CD4-positive, alpha-beta T cell treated with Interleukin-10 for 1 hour (primary cell): Measurements from ENCODE around the gene SMARCD2.
A peak's percentile ranks its signal among the peaks of the same experiment; 100 is the strongest.
"Not testable (repeated sequence)": the region's sequence is repeated elsewhere in the genome, so short reads cannot be mapped to it uniquely, and the experiment has no call there.

Experiments used
- DNase-seq: peaks from one replicate; pipeline ENCODE4 v3.0.0-alpha.2; 2020

Gene SMARCD2

DNA sequence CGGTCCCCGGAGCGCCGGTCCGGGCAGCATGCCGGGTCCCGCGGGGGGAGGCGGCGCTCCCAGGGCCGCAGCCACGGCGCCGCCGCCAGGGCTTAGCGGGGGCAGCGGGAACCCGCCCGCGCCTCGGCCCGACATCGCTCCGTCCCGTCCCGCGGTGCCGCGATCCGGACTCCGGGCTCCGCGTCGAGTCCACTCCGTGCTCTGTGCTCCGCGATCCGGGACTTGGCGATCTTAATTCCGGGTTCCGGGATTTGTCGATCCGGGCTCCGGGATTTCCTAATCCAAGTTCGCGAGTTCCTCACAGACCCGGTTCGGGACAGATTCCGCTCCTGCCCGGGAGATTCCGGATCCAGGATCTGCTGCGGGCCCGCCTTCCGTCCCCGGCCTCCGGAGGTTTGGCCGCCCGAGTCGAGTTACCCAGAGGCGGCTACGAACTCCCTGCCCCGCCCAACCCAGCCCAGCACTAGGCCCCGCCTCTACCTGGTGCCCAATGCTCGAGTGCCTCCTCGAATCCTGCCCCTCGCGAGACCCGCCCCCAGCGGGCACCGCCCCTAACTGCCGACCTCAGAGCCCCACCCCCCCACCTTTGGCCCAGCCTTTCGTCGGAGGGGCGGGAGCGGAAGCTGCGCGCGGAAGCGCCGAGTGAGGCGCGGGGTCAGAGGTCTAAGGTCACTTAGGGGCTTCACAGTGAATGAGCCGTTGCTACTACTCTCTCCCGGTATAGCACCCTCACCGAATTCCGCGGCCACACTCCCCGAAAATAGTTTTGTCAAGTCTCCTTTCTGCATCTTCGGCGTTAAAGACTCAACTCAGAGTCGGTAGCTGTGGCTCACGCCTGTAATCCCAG, at the start of gene SMARCD2:
TSS of gene SMARCD2 (minus strand) at position 146 of the 847 bp plus-strand sequence. CDS start at position 135, 11 bp downstream.
- peak; percentile 99 for DNase-seq

- peak; percentile 41 for DNase-seq
Measured at GRCh38 chr17:63889026-63889848, 46.8 kb upstream of the SMARCD2 start.

GRCh38 chr17:63885119-63885518, 42.6 kb upstream of the SMARCD2 start:
- DNase-seq = not testable (repeated sequence)

GRCh38 chr17:63882626-63883126, 40.2 kb upstream of the SMARCD2 start:
- DNase-seq = not testable (repeated sequence)

GRCh38 chr17:63881935-63882601, 39.6 kb upstream of the SMARCD2 start, which contains the start of gene GH2:
TSS of gene GH2 (minus strand) at chr17:63881944. CDS start at chr17:63881801, 143 bp downstream.
- peak; percentile 74 for DNase-seq

GRCh38 chr17:63881337-63881736, 38.9 kb upstream of the SMARCD2 start:
- not testable (repeated sequence) for DNase-seq

DNA sequence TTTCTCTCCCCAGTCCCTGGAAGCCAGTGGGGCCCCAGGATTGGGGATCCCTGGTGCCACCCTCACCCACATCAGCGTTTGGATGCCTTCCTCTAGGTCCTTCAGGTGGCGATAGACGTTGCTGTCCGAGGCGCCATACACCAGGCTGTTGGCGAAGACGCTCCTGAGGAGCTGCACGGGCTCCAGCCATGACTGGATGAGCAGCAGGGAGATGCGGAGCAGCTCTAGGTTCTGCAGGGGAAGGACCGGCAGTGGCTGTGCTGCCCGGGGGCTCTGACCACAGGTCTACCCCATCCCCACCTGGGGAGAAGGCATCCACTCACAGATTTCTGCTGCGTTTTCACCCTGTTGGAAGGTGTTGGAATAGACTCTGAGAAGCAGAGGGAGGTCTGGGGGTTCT, 38.2 kb upstream of the SMARCD2 start:
- DNase-seq = no peak

- not testable (repeated sequence) for DNase-seq
Measured at GRCh38 chr17:63878413-63878812, 35.9 kb upstream of the SMARCD2 start.

DNA sequence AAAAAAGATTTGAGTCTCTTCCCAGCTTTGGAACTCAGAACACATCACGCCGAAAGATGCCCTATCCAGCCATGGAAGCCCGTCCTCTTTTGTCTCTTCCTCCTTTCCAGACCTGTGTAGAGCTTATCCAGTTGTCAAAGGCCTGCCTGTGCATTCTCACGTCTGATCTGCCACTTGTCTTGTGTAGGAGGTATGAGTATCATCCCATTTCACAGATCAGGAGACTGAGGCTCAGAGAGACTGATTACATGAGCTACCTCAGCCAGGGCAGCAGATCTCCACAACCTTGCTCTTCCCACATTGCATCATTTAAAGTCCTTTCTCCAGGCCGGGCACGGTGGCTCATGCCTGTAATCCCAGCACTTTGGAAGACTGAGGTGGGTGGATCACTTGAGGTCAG, 32.2 kb upstream of the SMARCD2 start:
- DNase-seq = not testable (repeated sequence)

GRCh38 chr17:63874061-63874626, 31.7 kb upstream of the SMARCD2 start:
- not testable (repeated sequence) for DNase-seq

DNA sequence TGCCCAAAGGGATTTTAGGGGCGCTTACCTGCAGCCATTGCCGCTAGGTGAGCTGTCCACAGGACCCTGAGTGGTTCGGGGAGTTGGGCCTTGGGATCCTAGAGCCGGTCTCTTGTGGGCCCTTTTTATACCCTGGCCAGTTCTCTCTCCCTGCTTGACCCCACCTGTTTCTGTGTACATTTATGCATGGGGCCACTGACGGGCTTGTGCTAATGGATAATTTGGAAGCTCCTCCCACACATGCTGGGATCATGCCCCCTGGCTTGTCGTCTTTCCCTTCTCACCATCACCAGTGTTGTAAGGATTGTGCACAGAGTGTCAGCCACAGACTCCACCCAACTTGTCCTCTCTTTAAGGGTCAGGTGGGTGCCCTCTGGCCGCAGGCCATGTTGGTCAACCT, 31.1 kb upstream of the SMARCD2 start, which contains the start of gene CSH2:
TSS of gene CSH2 (minus strand) at position 101 of the 400 bp plus-strand sequence. CDS start at position 38, 63 bp downstream.
- not testable (repeated sequence) for DNase-seq

GRCh38 chr17:63871646-63872365, 29.3 kb upstream of the SMARCD2 start:
- DNase-seq = not testable (repeated sequence)

- DNase-seq = not testable (repeated sequence)
Measured at GRCh38 chr17:63870292-63870665, 27.8 kb upstream of the SMARCD2 start.

- DNase-seq = not testable (repeated sequence)
Measured at GRCh38 chr17:63869491-63870291, 27.2 kb upstream of the SMARCD2 start.

DNA sequence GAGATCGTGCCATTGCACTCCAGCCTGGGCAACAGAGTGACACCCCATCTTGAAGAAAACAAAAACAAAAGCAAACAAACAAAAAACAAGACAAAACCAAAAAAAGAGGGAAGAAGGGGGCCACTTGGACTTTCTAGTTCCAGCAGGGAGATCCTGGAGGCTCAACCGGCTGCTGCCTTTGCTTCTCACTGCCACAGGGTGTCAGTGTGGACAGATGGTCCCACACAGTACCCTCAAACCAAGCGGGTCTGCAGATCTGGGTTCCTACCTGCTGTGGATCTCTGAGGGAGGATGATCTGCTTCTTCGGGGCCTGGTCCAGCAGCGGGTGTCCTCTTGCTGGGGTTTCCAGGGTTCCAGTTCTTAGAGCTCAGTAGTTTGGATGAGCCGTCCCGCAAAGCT, 24.1 kb upstream of the SMARCD2 start:
- not testable (repeated sequence) for DNase-seq

GRCh38 chr17:63859257-63859656, 16.8 kb upstream of the SMARCD2 start:
- DNase-seq = no peak

DNA sequence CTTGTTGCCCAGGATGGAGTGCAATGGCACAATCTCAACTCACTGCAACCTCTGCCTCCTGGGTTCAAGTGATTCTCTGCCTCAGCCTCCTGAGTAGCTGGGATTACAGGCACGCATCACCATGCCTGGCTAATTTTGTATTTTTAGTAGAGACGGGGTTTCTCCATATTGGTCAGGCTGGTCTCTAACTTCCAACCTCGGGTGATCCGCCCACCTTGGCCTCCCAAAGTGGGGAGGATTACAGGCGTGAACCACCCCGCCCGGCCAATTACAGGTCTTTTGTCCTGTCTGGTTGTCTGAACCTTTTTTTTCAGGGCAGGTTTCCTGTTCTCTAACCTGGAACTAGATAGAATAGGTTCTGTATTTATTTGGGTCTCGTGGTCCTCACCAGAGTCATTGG, 13.9 kb upstream of the SMARCD2 start:
- not testable (repeated sequence) for DNase-seq

GRCh38 chr17:63855185-63855584, 12.7 kb upstream of the SMARCD2 start:
- no peak for DNase-seq

DNA sequence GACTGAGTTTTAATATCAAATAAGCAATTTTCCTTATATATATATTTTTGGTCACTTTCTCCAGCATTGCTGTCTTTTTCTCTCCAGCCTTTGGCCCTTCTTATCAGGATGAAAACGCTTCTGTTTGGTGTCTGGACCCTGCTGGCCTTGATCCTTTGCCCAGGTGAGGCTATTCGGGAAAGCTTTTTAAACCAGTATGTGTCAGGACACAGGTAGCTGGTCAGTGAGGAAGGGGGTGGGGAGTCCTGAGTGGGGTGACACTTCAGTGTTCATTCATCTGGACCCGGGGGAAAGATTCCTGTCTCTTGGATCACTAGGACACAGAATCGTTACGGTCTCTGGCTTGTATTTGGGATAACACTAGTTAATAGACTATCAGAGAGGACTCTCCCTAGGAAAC, 12.2 kb upstream of the SMARCD2 start:
- DNase-seq = no peak

DNA sequence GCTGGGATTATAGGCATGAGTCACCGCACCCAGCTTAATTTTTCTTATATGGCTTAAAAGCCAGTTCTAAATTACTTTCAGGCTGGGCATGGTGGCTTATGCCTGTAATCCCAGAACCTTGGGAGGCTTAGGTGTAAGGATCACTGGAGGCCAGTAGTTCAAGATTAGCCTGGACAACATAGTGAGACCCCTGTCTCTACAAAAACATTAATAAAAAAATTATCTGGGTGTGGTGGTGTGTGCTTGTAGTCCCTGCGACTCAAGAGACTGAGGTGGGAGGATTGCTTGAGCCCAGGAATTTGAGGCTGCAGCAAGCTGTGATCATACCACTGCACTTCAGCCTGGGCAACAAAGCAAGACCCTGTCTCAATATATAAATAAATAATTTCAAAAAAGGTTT, 10.8 kb upstream of the SMARCD2 start:
- DNase-seq = no peak

DNA sequence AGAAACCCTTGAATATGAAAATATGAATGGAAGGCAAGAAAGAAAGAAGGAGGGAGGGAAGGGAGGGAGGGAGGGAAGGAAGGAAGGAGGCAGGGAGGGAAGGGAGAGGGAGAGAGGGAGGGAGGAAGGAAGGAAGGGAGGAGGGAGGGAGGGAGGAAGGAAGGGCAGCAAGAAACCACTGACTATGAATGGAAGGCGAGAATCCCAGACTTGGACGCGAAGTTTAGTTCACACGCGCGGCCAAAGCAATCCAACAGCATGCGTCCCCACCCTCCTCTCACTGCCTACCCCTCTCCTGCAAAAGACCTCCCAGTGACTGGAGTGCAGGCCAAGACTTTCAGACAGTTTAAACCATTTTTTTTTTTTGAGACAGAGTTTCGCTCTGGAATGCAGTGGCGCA, 7.9 kb upstream of the SMARCD2 start:
- DNase-seq = no peak
